Fibroblast of gingiva (primary cell): ENCODE measurements around the gene SWSAP1.
"Not testable (repeated sequence)": the region's sequence is repeated elsewhere in the genome, so short reads cannot be mapped to it uniquely, and the experiment has no call there.

Experiments used
- DNase-seq: peaks from one replicate; pipeline ENCODE4 v3.0.0-alpha.2; 2011; ENCODE audit warnings: low read depth

SWSAP1 gene

DNA sequence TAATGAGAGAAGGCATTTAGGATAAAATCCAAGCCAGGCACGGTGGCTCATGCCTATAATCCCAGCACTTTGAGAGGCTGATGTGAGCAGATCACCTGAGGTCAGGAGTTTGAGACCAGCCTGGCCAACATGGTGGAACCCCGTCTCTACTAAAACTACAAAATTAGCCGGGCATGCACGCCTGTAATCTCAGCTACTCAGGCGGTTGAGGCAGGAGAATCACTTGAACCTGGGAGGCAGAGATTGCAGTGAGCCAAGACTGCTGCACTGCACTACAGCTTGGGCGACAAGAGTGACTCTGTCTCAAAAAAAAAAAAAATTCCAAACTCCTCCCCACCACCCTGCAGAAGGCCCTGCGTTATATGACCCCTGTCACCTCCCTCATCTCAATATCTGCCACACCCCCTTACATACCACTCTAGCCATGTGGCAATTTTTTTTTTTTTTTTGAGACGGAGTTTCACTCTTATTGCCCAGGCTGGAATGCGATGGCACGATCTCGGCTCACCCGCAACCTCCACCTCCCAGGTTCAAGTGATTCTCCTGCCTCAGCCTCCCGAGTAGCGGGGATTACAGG, 4.9 kb downstream of the SWSAP1 start:
- DNase-seq, result not testable (repeated sequence)

DNA sequence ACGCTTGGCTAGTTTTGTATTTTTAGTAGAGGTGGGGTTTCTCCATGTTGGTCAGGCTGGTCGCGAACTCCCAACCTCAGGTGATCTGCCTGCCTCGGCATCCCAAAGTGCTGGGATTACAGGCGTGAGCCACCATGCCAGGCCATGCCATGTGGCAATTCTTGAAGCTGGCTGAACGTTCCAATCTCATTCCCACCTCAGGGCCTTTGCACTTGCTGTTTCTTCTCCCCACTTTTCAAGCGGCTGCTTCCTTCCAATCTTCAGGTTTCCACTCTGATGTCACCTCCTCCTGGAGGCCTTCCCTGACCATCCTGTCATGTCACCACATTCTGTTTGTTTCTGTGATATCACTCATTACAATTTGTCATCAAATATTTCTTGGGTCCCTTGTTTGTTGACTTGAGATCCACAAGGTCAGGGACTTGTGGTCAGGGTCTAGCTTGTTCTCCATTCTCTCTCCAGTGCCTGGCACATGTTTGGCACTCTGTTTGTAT, 5.4 kb downstream of the SWSAP1 start:
- no peak for DNase-seq

DNA sequence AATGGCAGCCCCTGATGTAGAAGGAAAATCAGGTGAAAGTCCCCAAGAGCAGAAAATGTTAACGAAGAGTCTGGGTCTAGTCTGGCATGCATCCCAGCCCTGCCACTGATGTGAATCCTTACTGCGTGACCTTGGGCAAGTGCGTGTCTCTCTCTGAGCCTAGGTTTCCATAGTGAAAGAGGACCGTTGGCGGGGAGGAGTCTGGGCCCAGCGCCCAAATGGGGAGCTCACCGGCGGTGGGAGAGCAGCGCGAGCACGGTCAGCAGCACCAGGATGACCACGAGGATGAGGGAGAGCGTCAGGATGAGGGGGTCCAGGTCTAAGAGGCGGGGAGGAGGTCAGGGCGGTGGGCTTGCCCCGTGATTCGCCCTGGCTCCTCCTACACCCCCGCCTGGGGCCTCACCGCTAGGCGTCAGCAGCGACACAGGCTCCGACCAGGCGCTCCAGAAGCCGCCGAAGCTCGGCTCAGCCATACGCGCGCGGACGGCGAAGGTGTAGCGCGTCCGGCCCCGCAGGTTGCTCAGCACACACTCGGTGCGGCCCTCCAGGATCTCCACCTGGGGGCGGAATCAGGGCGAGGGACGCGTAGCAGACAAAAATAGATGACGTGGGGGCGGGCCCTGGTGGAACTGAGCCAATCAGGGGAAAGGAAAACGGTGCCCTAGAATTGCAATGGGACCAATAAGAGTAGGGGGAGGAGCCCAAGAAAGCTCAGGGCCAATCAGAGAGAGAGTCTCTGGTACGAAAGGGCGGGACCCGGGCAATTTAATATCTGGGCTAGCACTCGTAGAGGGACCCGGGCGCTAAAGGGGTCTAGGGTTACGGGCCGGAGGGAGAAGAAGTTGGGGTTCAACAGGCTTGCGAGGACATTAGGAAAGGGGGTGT, 6.4 kb downstream of the SWSAP1 start:
- peak; percentile 90 for DNase-seq

DNA sequence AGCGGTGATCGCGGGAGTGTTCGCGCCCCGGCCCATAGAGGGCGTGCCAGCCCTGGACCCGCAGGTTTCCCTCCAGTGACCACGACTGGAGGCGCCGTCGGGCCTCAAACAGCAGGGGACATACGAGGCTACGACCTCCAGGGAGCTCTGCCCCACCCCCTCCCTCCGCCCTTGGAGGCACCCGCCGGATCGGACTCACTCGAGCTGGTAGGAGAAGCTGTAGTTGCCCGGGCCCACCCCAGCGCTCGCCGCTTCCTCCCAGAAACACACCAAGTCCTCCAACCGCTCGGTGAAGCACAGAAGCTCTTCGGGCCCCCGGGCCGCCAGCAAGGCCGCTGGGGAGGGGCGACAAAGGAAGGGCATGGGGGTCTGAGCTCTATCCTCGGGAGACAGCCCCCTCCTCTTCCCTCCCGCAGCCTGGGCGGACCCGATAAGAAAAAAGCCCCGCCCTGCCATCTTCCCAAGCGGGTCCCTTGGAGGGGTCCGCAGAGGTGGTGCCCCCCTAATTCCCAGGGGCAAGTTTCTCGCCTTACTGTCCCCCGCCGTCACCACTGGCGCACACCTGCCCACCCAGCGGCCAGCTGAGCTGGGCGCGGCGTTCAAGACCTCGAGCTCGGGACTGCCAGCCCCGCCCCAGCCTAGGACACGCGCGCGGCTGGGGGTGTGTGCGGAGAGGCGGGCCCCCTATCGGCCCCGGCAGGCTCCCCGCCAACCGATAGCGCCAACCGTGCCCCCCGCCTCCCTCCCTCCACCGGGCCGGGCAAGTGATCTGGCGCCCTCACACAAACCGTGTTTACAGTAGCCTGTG, 8.6 kb downstream of the SWSAP1 start:
- DNase-seq, result no peak

DNA sequence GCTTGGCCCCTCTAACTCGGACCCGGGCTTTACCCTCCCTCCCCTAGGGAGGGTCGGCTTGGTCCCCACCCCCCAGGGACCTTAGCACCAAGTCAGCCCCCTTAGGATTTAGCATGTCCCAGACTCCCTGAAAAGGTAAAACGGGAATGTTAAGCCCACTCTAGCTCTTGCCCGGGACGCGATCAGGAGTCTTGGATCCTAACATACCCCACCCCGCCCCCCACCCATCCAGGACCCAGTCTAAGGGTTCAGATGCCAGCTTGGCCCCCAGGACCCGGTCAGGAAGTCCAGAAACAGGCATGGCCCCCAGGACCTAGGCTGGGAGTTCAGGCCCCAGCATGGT, 9.2 kb downstream of the SWSAP1 start:
- no peak for DNase-seq

DNA sequence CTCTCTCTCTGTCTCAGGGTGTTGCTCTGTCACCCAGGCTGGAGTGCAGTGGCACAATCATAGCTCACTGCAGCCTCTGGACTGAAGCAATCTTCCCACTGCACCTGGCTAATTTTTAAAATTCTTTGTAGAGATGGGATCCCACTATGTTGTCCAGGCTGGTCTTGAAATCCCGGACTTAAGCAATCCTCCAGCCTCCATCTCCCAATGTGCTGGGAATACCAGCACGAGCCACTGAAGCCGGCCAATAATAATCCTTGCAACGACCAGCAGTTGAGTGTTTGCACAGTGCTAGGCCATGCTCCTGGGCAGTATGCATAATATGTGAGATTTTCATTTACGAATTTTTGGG, 10.3 kb downstream of the SWSAP1 start:
- no peak for DNase-seq

DNA sequence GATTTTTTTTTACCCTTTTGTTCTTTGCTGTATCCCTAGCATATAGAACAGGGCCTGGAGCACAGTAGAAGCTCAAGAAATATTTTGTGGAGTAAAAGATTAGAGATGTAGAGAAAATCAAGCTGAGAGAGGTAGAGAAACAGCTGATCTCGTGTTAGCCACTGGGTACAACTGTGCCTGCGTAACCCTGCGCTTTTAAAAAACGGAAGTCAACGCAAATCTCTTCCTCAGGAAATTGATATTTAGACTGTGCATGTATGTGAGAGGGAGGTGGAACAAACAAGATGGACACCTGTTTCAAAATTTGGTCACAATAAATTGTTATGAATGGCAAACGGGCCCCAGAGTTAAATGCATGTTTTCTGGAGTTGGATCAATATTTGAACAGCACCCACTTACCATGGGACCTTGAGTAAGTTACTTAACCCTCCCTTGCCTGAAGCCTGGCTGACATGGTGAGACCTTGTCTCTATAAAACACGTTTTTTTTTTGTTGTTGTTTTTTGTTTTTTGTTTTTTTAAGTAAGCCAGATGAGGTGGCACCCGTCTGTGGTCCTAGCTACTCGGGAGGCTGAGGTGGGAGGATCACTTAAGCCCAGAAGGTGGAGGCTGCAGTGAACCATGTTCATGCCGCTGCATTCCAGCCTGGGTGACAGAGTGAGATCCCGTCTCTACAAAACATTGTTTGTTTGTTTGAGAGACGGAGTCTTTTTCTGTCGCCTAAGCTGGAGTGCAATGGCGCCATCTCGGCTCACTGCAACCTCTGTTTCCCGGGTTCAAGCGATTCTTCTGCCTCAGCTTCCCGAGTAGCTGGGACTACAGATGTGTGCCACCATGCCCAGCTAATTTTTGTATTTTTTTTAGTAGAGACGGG, 12.9 kb downstream of the SWSAP1 start:
- DNase-seq, result no peak

DNA sequence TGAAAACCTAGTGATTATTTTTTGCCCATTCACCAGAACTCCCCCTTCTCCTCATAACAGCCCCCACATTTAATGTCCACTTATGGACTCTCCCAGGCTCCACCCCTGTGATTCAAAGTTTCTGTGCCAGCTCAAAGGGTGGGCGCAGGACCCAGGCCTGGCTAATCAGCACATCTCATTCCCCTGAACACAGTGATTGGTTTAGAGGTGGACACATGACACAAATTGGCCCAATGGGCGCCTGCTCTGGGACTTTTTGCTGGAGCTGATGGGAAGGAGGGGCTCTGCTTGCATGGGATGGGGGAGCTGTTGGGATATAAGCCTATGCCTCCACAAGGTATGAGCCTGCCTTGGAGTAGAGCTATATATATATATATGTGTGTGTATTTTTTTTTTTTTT, 15.9 kb downstream of the SWSAP1 start:
- DNase-seq, result no peak

DNA sequence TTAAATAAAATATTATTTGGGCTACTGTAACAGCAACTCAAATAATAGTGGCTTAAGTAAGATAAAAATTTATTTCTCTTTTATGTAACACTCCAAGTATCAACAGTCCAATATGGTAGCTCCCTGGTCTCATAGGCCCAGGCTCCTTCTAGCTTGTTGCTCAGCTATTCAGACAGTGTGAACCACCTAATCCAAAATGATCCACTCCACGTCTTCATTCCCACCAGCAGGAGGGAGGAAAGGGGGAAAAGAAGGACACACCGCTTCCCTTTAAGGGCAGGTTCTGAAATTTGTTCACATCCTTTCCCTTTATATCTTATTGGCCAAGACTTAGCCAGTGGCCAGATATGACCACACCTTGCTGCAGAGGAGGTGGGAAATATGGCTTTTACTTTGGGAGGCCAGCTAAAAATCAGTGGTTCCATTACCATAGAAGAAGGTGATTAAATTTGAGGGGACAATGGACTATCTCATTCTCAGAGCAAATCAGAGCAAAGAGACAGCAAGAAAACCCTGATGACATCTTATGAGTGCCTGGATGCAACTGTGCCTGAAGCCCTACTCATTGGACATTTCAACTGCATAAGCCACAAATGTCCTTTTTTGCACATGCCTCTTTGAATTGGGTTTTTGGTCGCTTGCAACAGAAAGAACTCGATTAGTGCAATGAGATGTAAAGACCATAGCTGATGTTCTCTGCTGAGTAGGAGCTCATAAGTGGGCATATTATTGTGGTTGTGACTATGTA, 16.6 kb downstream of the SWSAP1 start:
- DNase-seq, result no peak

DNA sequence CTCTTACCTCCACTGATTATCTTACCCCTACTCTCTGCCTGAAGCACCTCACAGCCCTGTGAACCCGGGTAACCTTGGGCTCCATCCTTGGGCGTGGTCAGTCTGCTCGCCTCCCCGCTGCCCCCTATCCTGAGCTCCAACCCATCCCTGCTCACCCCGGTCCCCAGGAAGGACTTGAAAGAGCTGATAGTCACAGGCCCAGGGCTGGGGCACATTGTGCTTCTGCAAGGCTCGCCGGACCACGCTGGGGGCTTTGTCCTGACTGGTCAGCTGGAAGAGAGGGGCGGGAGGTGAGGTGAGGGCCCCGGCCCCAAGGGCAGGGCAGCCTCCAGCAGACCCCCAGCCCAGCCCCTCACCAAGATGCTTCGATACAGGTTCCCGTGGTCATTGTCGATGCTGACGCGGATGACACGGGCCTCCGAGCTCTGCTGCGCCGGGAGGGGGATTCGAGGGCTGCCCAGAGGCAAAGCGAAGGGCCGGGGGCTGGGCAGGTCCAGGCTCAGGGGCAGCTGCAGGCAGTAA, 22.7 kb downstream of the SWSAP1 start:
- no peak for DNase-seq

DNA sequence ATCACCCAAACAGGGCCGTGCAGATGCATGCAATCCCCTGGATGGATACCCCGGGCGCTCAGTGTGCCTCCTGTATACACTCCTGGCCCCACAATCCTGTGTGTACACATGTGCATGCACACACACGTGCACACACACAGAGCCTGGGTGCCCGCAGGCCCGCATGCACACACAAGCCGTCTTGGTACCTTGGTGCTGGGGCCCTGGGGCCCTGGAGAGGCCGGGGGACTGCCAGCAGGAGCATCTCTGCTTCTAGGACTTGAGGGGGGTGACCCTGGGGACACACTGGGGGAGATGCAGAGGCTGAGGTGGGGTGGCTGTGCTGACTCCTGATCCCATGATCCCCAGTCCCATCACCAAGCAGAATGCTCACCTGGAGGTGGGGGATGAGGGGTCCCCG, 25.2 kb downstream of the SWSAP1 start:
- DNase-seq, result no peak

DNA sequence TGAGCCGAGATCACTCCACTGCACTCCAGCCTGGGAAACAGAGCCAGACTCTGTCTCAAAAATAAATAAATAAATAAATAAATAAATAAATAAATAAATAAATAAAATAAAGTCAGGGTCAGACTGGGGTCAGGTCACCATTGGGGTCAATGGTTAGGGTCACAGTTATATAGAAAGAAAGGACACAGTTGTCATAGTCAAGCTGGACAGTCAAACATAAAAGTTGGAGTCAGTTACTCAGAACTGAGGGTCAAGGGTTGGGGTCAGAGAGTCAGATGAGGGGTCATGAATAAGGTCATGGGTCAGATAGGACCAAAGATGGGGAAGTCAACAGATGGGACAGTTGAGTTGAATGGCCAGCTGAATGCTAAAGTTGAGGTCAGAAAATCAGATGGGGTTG, 26.3 kb downstream of the SWSAP1 start:
- no peak for DNase-seq

DNA sequence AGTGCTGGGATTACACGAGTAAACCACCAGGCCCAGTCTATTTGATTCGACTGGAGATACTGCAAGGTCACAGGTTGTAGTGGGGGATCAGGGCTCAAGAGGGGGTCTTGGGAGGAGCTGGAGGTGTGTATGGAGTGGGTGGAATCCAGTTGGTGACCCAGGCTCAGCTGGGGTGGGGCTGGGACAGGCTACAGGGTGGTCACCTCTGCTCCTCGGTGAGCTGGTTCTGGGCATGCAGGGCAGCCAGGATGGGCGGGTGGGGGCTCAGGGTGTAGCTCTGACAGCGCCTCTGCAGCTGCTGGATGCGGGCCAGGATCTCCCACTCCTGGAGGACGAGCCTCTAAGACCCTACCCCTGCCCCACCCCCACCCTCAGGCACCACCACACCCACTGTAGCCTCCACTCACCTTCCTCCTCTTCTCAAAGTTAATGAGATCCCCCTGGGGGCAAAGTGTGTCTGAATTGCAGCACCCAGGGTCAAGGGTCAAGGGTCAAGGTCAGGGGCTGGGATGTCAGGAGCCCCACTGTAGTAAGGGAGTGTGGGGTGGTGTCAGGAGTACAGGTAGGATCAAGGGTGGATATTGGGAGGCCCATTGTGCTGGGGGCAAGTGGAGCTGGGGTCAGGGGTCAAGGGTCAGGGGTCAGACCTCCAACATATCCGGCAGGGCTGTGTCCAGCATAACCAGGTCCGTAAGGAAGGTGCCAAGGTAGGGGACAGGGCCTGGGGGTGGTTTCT, 27.5 kb downstream of the SWSAP1 start:
- DNase-seq, result no peak

DNA sequence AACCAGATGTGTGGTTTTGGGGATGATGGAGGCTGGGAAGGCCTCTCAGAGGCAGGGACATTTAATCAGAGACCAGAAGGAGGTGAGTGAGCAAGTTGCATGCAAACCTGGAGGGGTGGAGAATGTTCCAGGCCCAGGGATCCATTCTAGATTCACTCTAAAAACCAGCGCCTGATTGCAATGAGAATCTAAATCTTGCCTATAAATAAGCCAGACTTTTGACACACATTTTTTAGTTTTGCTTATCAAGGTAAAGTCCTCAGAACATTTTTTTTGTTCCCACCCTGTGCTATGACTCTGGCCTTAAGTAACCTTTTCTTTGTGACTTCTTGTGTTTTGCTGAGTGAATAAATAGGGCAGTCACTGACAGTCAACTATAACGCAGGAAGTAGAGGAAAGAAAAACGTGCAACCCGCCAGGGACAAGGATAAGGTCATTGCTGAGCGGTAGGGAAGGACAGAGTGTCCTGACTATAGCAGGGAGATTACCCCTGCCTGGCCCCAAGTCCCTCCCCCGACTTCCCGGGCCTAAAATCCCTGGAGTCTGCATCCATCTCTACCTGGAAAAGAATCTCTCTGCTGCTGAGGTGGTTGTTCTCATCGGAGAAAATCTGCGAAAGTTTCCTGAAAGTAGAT, 30.2 kb downstream of the SWSAP1 start:
- DNase-seq, result no peak

DNA sequence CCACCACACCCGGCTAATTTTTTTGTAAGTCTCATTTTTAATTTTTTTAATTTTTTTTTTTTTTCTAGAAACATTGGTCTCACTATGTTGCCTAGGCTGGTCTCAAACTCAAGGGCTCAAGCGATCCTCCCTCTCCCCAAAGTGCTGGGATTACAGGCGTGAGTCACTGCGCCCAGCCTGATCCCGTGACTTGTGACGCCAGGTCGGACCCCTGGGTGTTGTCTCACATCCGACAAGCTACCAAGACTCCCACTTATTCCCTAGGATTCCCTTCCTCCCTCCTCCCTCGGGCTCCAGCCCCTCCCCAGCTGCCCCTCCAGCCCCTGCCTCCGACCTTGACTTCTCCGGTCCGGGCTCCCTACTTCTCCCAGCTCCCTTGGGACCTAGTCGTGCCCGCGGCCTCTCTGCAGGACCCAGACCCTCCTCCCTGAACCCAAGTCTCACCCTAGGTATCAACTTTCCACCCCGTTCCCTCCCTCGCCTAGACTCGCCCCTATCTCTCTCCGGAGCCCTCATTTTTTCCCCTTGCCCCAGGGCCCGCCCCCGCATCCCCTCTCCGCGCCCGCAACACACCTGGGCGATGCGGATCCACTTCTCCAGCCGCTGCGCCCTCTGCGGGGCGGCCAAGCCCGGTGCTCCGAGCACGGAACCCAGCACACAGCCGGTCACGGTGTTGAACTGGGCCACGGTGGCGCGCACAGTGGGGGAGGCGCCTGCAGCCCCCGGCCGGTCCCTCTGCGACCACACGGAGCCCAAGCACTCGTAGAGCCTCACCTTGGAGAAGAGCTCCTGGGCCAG, 31.6 kb downstream of the SWSAP1 start:
- DNase-seq, result no peak

DNA sequence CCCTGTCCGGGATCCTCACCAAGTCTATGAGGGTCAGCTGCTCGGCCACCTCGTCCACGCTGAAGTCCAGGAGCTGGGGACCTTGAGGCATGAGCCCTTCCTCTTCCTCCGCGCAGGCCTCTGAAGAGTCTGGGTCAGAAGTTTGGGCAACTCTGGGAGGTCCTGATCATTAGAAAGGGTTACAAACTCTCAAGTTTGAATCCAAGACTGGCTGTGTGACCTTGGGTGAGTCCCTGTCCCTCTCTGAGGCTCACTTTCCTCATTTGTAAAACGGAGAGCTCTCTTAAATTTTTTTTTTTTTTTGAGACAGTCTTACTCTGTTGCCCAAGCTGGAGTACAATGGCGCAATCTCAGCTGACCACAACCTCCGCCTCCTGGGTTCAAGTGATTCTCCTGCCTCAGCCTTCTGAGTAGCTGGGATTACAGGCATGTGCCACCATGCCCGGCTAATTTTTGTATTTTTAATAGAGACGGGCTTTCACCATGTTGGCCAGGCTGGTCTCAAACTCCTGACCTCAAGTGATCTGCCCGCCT, 32.3 kb downstream of the SWSAP1 start:
- not testable (repeated sequence) for DNase-seq

DNA sequence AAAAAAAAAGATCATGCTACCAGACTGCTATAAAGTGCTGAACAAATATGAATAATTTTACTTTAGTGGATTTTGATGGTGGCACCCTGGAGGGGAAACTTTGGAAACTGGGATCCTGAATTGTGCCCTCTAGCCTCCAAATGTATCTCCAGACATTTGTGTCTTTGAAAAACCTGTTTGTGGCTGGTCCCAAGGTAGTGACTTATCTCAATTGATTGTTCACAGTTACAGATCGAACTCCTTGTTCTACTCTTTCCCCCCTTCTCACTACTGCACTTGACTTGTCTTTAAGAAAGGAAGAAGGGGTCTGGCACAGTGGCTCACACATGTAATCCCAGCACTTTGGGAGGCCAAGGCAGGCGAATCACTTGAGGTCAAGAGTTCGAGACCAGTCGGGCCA, 34.1 kb downstream of the SWSAP1 start:
- DNase-seq, result no peak

DNA sequence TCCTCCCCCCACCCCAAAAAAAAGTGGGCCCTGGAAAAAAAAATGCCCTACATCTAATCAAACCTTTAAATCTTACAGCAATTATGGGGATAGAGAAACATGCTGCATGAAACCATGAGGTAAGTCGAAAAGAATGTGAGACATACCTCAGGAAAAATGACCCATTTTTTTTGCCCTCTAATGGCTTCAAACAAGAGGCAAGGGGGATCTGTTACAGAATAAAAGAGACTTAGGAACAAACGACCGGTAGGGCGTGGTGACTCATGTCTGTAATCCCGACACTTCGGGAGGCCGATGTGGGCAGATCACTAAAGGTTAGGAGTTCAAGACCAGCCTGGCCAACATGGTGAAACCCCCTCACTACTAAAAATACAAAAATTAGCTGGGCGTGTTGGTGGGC, 36.2 kb downstream of the SWSAP1 start:
- no peak for DNase-seq

DNA sequence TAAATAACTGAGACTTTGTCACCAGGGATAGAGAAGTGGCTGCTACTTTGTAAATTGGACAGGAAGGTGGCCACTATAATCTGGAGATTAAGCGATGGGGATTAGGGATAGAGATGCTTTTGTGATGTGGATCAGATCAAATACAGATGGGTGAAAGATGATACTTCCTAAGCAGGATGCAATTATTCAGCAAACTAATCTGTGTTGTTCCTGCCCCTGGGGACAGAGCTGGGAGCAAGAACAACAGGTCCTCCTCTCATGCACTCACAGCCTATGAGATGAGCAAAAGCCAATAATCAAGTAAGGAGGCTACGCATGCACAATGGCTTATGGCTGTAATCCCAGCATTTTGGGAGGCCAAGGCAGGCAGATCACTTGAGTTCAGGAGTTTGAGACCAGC, 40.1 kb downstream of the SWSAP1 start:
- DNase-seq, result peak; percentile 78
